ENCODE results near the gene AOX1. TPM values are rescaled to one million over a fixed set of nuclear protein-coding genes. Genes with fewer than 3 reads are reported as not detected.
A peak's percentile ranks its signal among the peaks of the same experiment; 100 is the strongest.

The AOX1 gene
- polyA plus RNA-seq, 2 of the 4 experiments (the other 2 are of a cell fraction), result 3.6 to 5.4 TPM

DNA sequence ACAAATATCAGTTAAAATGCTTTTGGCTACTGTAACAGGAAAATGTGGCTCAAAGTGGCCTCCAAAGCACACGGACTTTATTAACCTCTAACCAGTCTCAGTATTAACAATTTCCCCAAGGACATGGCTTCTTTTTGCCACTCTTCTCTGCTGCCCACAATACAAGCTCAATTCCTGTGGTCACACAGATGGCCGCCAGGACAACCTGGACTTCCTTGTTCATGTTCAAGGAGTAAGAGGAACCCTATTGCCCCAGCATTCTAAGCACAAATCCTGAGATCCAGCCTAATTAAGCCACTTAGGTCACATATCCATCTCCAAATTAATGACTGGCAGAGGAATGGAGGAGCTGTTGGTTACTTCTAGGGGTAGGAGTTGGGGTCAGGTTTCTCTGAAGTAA, 38.2 kb downstream of the AOX1 start (continued):
- TF ChIP-seq, protein P1, sequence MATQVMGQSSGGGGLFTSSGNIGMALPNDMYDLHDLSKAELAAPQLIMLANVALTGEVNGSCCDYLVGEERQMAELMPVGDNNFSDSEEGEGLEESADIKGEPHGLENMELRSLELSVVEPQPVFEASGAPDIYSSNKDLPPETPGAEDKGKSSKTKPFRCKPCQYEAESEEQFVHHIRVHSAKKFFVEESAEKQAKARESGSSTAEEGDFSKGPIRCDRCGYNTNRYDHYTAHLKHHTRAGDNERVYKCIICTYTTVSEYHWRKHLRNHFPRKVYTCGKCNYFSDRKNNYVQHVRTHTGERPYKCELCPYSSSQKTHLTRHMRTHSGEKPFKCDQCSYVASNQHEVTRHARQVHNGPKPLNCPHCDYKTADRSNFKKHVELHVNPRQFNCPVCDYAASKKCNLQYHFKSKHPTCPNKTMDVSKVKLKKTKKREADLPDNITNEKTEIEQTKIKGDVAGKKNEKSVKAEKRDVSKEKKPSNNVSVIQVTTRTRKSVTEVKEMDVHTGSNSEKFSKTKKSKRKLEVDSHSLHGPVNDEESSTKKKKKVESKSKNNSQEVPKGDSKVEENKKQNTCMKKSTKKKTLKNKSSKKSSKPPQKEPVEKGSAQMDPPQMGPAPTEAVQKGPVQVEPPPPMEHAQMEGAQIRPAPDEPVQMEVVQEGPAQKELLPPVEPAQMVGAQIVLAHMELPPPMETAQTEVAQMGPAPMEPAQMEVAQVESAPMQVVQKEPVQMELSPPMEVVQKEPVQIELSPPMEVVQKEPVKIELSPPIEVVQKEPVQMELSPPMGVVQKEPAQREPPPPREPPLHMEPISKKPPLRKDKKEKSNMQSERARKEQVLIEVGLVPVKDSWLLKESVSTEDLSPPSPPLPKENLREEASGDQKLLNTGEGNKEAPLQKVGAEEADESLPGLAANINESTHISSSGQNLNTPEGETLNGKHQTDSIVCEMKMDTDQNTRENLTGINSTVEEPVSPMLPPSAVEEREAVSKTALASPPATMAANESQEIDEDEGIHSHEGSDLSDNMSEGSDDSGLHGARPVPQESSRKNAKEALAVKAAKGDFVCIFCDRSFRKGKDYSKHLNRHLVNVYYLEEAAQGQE (IDR thresholded peaks at IDR 0.05), result no peak
- TF ChIP-seq, protein P2, sequence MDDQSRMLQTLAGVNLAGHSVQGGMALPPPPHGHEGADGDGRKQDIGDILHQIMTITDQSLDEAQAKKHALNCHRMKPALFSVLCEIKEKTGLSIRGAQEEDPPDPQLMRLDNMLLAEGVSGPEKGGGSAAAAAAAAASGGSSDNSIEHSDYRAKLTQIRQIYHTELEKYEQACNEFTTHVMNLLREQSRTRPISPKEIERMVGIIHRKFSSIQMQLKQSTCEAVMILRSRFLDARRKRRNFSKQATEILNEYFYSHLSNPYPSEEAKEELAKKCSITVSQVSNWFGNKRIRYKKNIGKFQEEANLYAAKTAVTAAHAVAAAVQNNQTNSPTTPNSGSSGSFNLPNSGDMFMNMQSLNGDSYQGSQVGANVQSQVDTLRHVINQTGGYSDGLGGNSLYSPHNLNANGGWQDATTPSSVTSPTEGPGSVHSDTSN (IDR thresholded peaks at IDR 0.05), result no peak
- no peak for TF ChIP-seq JUN (IDR thresholded peaks at IDR 0.05)
- TF ChIP-seq, protein P3, sequence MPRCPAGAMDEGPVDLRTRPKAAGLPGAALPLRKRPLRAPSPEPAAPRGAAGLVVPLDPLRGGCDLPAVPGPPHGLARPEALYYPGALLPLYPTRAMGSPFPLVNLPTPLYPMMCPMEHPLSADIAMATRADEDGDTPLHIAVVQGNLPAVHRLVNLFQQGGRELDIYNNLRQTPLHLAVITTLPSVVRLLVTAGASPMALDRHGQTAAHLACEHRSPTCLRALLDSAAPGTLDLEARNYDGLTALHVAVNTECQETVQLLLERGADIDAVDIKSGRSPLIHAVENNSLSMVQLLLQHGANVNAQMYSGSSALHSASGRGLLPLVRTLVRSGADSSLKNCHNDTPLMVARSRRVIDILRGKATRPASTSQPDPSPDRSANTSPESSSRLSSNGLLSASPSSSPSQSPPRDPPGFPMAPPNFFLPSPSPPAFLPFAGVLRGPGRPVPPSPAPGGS (IDR thresholded peaks at IDR 0.05), result no peak

DNA sequence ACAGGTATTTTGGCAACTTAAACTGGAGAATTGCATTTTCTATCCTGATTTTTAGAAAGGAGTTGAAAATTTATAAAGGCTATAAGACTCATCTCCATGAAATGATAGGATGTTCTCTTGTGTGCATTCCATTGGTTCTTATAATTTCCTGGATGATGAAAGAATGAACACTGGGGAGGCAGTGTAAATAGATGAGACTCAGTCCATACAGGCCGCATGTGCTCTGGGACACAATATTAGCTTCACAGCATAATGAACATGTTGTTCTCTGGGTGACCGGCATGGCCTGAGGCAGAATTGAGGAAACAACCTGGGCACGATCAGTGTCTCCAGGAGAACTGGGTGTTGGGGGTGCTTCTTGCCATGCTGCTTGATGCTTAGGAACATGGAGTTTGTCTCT, 38.8 kb downstream of the AOX1 start:
- Histone ChIP-seq H3K4me1 (peaks cover 53% of the 10 kb centered on the region), H3K4me3 (no peak overlapping the region), H3K4me2 (peak overlapping the region; percentile 25), H3K27ac (peak overlapping the region; percentile 70), H3K9me3 (no peaks in the 10 kb centered on the region)
- POLR2A ChIA-PET, result no interaction called here
- TF ChIP-seq JUNB (IDR thresholded peaks at IDR 0.05) (no peak), FOXS1 (CRISPR knock-in tag; IDR thresholded peaks at IDR 0.05) (no peak), PHF8 (IDR thresholded peaks at IDR 0.05; ENCODE audit: borderline replicate concordance, low read depth) (no peak), BHLHE40 (IDR thresholded peaks at IDR 0.05; ENCODE audit: low read depth, low read length) (no peak), RCOR1 (IDR thresholded peaks at IDR 0.05; ENCODE audit: low read depth, low read length) (no peak), JUN (IDR thresholded peaks at IDR 0.05) (no peak), RFX5 (IDR thresholded peaks at IDR 0.05) (no peak), RARB (CRISPR knock-in tag; IDR thresholded peaks at IDR 0.05) (no peak), EP300 (IDR thresholded peaks at IDR 0.05) (no peak), MAZ (IDR thresholded peaks at IDR 0.05; ENCODE audit: borderline replicate concordance, low read depth, low read length) (no peak), KDM1A (IDR thresholded peaks at IDR 0.05; ENCODE audit: low read depth) (no peak), ESRRA (IDR thresholded peaks at IDR 0.05; ENCODE audit: borderline replicate concordance, low read length) (no peak), HOXB13 (CRISPR knock-in tag; IDR thresholded peaks at IDR 0.05; ENCODE audit: low read depth) (no peak), ZSCAN20 (CRISPR knock-in tag; IDR thresholded peaks at IDR 0.05) (no peak)
- TF ChIP-seq, protein P2 (IDR thresholded peaks at IDR 0.05), result no peak
- TF ChIP-seq, protein P4, sequence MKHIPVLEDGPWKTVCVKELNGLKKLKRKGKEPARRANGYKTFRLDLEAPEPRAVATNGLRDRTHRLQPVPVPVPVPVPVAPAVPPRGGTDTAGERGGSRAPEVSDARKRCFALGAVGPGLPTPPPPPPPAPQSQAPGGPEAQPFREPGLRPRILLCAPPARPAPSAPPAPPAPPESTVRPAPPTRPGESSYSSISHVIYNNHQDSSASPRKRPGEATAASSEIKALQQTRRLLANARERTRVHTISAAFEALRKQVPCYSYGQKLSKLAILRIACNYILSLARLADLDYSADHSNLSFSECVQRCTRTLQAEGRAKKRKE (CRISPR knock-in tag; IDR thresholded peaks at IDR 0.05; ENCODE audit: low read depth), result no peak
- DNase-seq (ENCODE audit: low read depth in 1 of 2, low spot score in 1 of 2), result peak in 1 of 2 experiments; percentile 39
- 61% methylated on average over 3 of the region's 3 CpGs for WGBS (ENCODE audit: missing lambda C conversion rate)
- CTCF ChIA-PET, result no interaction called here
- ATAC-seq, result peak in 1 of 2 experiments; percentile 39; a peak in 2 of 6 replicates
- FAIRE-seq, result no peak
